ENCODE measurements around the gene LRRN4CL.
"Not testable (repeated sequence)": the region's sequence is repeated elsewhere in the genome, so short reads cannot be mapped to it uniquely, and the experiment has no call there.

The LRRN4CL gene

GRCh38 chr11:62675415-62675814 lies 13.9 kb downstream of the LRRN4CL start:
- DNase-seq, result not testable (repeated sequence)

- DNase-seq, result no peak
These were observed 16.2 kb downstream of the LRRN4CL start for GRCh38 chr11:62673196-62673525.

GRCh38 chr11:62671608-62672389 lies 17.5 kb downstream of the LRRN4CL start, which contains the start of the genes LBHD1 and UQCC3:
TSS of gene LBHD1 (minus strand) at chr11:62672267. CDS start at chr11:62670031, 2,236 bp downstream.
TSS of gene UQCC3 (plus strand) at chr11:62671673. CDS start at chr11:62671746, 73 bp downstream.
- DNase-seq, result peak; percentile 68

DNA sequence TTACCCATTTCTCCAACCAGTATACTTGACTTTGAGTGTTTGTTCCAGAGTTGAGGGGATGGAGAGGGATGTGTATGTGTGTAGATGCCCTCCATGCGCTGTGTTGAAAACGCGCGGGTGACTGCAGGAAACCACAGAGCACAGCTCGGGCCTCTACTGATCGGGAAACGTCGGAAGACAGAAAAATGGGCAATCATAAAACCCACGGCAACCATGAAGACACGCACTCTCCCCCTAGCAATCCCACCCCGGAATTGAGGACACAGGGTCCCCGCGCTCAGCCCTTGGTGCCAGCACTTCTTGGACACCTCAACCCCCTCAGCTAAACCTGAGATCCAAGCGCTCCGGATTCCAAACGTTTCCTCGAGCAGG lies 18.1 kb downstream of the LRRN4CL start:
- no peak for DNase-seq

GRCh38 chr11:62669420-62670161 lies 19.7 kb downstream of the LRRN4CL start:
- DNase-seq, result no peak

- DNase-seq, result no peak
These were observed 21.9 kb downstream of the LRRN4CL start for GRCh38 chr11:62667460-62667859.

- DNase-seq, result no peak
These were observed 22.9 kb downstream of the LRRN4CL start for GRCh38 chr11:62666259-62666926.

GRCh38 chr11:62665599-62666258 lies 23.6 kb downstream of the LRRN4CL start:
- DNase-seq, result no peak

DNA sequence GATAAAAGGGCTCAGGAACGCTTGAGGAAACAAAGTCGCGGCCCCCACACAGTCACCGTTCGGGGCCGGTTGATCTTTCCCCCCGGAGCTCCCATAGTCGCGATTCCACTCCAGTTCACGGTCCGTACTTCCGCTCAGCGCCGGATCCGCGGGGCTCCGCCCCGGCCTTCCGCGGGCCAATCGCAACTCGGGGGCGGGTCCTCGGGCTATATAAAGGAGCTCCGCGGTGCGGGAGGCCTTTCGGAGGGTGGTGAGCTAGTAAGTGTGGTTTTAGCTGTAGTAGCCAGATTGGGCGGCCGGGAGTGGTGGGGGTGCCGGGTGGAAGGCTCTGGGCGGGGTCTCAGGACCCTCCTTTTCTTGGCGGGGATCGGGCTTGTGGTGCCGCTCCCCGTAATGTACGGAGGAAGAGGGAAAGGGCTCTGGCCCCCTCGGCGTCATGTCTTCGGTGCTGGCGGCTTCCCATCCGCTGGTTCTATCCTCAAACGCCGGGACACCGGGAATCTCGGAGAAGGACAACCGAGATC lies 24.2 kb downstream of the LRRN4CL start, which contains the start of the genes C11orf98 and CSKMT:
C11orf98 (minus strand) TSS at position 136 of the 524 bp plus-strand sequence; CDS start at position 95, 41 bp downstream.
CSKMT (plus strand) TSS at position 238 of the 524 bp plus-strand sequence. CDS start 568 bp downstream, outside the sequence.
- DNase-seq, result peak; percentile 69

DNA sequence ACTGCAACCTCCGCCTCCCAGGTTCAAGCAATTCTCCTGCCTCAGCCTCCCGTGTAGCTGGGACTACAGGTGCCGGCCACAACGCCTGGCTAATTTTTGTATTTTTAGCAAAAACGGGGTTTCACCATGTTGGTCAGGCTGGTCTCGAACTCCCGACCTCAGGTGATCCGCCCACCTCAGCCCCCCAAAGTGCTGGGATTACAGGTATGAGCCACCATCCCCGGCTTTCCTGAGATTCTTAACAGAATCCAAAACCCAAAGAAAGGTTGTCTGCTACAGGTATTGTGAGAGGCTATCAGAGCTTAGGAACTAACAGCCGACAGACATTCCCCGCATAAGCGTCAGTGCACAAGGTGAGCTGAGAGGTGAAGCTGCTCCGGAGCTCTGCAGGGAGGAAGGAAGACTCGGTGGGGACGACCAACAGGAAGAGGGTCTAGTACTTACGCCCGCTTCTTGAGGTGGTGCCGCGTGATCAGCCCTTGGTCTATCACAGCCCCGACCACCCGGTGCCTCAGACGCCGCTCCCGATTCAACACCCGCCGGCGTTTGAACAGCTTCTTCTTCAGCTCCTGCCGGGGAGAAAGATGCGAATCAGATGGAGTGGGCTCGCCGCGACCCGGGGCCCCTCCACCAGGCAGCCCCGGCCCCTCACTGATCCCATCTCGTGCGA lies 24.8 kb downstream of the LRRN4CL start:
- no peak for DNase-seq

DNA sequence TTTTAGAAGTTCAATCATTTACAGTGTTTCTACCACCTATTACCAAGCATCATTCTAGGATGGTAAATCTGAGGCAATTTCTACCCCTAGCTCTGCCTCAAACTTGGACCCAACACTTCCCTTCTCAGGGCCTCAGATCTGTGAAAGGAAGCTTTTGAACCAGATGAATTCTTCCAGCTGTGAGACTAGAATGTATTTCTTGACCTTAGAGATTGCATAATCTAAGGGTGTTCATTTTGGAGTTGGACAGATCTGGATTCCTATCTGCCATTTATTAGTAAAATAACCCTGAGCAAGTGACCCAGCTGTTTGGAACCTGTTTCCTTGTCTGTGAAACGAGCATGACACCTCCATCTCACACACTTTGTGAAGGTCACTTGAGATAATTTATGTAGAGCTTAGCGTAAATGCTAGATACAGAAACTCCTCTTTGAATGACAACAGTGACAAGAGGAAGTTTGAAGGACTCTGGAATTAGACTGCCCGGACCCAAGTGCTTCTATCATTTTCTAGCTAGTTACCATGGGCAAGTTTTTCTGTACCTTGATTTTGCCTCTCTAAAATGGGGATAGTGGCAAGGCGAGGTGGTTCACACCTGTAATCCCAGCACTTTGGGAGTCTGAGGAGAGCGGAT lies 32.4 kb downstream of the LRRN4CL start:
- no peak for DNase-seq

DNA sequence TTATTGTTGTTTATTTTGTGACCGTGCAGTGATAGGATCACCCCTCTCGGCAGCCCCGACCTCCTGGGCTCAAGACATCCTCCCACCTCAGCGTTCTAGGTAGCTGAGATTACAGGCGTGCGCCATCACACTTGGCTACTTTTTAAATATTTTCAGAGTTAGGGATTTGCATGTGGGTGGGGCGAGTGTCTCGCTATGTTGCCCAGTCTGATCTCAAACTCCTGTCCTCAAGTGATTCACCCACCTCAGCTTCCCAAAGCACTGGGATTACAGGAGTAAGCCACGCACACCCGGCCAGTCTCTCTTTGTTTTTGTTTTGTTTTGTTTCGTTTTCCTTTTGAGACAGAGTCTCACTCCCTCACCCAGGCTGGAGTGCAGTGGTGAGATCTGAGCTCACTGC lies 35.0 kb downstream of the LRRN4CL start:
- no peak for DNase-seq

GRCh38 chr11:62652161-62653006 lies 36.9 kb downstream of the LRRN4CL start:
- no peak for DNase-seq

DNA sequence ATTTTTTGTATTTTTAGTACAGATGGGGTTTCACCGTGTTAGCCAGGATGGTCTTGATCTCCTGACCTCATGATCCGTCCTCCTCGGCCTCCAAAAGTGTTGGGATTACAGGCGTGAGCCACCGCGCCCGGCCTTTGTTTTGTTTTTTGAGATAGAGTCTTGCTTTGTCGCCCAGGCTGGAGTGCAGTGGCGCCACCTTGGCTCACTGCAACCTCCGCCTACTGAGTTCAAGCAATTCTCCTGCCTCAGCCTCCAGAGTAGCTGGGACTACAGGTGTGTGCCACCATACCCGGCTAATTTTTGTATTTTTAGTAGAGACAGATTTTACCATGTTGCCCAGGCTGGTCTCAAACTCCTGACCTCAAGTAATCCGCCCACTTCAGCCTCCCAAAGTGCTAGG lies 39.0 kb downstream of the LRRN4CL start:
- DNase-seq, result not testable (repeated sequence)

DNA sequence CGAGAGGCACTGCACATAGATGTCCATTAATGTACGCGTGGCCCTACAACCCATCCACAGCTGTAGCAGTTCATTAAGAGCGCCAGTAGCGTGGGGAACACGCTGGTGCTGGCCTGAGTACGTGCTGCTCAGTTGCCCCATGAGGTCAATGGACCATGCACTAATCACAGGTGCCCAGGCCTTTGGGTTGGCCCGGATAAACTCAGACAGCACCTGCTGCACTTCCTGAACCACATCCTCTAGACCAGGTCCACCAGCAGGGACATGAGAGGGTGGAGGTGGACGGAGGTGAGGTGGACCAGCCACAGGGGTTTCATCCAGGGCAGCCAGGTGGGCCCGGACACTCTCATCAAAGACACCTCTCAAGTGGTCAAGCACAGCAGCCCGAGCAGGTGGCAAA lies 39.8 kb downstream of the LRRN4CL start:
- no peak for DNase-seq

DNA sequence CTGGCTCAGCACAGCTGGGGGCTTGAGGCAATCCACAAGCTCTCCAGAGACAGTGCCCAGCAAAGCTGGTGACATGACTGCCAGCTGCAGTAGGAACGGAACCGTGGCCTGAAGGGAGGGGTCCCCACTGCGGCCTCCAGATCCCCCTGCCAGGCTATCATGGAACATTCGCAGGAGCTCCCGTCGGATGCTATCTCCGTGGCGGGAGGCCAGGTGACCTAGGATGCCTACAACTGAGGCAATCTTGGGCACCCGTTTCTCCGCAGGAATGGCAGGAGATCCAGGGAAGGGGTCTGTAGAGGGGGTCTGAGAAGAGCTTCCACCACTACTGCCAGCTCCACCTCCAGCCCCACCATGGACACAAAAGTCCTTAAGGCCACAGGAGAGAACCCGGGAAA lies 40.4 kb downstream of the LRRN4CL start:
- DNase-seq, result no peak

- DNase-seq, result no peak
These were observed 41.0 kb downstream of the LRRN4CL start for GRCh38 chr11:62648185-62648966.

- DNase-seq, result no peak
These were observed 41.7 kb downstream of the LRRN4CL start for GRCh38 chr11:62647609-62648005.

DNA sequence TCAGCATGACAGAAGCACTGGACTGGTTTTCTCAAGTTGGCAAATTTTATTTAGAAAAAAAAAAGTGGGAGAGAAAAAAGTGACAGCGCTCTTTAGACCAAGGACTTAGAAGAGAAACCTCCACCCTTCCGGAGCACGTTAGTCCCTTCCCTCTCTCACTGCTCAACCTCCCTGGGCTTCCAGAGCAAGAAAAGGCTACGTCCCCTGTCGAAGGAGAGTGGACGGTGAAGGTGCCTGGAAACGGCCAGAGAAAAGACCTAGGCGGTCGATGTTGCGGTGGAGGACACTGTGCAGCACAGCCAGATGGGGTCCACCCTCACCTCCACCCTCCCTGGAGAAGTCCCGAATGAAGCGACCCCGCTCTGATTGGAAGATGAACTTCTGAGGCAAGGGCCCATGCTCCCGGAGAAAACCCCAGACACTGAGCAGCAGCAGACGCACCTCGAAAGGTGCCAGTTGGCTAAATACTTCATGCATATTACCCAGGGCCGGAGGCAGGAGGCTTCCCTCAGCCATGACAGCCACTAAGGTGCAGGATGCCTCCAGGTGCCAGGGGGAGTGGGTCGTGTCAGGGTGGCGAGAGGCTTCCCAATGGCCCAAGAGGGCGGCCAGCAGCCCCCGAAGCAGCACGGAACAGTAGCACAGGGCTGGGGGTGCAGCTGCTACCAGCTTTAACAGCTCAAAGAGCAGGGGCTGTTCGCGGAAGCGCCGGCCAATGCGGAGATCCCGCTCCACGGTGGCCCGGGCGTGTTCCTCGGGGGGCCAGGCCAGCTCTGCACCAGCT lies 42.3 kb downstream of the LRRN4CL start:
- no peak for DNase-seq
